Activated T-cell treated with anti-CD3 and anti-CD28 coated beads, Interleukin-2, amount 50 U/mL, for 4 hours (primary cell): ENCODE results near the gene LGALS9B. TPM values are rescaled to one million over a fixed set of nuclear protein-coding genes. Genes with fewer than 3 reads are reported as not detected.
"Not testable (repeated sequence)": the region's sequence is repeated elsewhere in the genome, so short reads cannot be mapped to it uniquely, and the experiment has no call there.

ENCODE experiments used
- ATAC-seq, 2 donors: fragments of 200-7000 bp; cut with Tn5 transposase; one replicate each; pipeline ENCODE4 v1.10.0; 2021
- DNase-seq: peaks from one replicate; pipeline ENCODE4 v3.0.0-alpha.2; 2020
- H3K27me3 Mint-ChIP-seq: one replicate; pipeline ENCODE4 v1.8.0; 2021; ENCODE audit warnings: low read depth, mixed read lengths
- H3K36me3 Mint-ChIP-seq: one replicate; pipeline ENCODE4 v1.8.0; 2022; ENCODE audit warnings: mixed read lengths; ENCODE audit not compliant: insufficient read depth
- H3K4me1 Mint-ChIP-seq: one replicate; pipeline ENCODE4 v1.8.0; 2021; ENCODE audit warnings: low read depth, mixed read lengths
- H3K4me3 Mint-ChIP-seq: one replicate; pipeline ENCODE4 v1.8.0; 2021; ENCODE audit warnings: mild to moderate bottlenecking, moderate library complexity, mixed read lengths
- H3K9me3 Mint-ChIP-seq: one replicate; pipeline ENCODE4 v1.8.0; 2021; ENCODE audit warnings: mixed read lengths
- total RNA-seq, 3 donors: library from RNA; stranded (reverse); gene quantifications; one replicate each; pipeline ENCODE4 v1.2.1, GENCODE V29; 2021

The LGALS9B gene
- total RNA-seq, 3 donors from 2014 or later: not detected

DNA sequence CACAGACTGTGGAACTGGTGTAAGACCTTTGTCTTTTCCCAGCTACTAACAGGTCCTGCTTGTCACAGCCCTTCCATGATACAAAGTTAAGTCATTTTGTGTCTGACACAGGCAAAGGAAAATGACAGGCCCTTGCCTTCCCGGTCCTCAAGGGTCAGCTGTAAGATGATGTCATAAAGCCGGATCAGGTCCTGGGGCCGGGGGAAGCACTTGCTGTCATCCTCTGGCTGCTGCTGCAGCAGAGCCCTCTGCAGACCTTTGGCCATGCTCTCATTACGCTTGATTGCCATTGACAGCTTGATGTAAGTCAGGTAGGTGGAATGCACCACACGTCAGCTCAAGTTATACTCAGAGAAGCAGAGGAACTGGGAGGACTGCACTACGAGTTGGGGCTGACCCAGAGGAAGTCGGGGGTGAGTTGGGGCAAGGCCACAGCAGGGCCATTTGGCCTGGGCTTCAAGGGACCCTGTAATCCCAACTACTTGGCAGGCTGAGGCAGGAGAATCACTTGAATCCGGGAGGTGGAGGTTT is 50.9 kb downstream of the LGALS9B start:
- H3K27me3 Mint-ChIP-seq, H3K4me3 Mint-ChIP-seq, ATAC-seq, H3K9me3 Mint-ChIP-seq, DNase-seq, H3K36me3 Mint-ChIP-seq, H3K4me1 Mint-ChIP-seq: not testable (repeated sequence)

DNA sequence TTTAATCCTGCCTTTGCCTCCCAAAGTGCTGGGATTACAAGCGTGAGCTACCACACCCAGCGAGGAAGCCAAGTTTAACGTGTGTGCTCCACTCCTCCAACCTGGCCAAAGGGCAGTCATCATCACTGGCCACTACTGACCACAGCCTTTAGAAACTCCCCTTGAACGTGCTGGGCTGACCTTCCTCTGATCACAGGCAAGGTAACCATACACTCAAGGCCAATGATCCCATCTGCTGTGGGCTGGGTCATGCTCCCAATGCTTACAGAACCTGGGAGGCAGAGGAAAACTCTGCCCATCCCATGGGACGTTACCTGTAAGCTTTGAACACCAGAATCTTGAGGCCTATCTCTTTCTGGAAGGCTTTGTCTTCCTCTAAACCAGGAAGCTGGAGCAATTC is 51.9 kb downstream of the LGALS9B start:
- H3K27me3 Mint-ChIP-seq, DNase-seq, H3K4me3 Mint-ChIP-seq, H3K36me3 Mint-ChIP-seq, ATAC-seq, H3K9me3 Mint-ChIP-seq, H3K4me1 Mint-ChIP-seq: not testable (repeated sequence)

DNA sequence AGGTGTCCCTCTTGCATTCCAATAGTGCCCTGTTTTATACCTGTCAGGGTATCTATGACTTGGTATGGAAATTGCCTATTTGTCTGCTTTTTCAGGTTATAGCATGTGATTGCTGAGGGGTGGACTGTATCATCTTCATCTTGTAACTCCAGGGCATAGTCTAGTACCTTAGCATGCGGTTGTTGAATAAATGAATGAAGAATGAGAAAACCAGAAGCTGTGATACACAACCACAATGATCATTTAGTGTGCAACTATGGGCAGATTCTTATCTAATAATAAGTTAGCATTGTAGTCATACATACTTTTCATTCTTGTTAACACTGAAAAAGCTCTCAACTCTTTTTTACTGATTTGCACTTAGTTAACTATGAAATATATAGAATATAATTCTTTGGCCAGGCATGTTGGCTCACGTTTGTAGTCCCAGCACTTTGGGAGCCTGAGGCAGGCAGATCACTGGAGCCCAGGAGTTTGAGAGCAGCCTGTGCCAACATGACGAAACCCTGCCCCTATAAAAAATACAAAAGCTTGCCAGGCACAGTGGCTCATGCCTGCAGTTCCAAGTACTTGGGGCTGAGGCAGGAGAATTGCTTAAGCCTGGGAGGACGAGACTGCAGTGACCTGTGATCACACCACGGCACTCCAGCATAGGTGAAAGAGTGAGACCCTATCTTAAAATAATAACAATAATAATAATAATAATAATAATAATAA is 65.9 kb downstream of the LGALS9B start:
- H3K4me3 Mint-ChIP-seq, DNase-seq, ATAC-seq, H3K9me3 Mint-ChIP-seq, H3K4me1 Mint-ChIP-seq, H3K36me3 Mint-ChIP-seq, H3K27me3 Mint-ChIP-seq: not testable (repeated sequence)

DNA sequence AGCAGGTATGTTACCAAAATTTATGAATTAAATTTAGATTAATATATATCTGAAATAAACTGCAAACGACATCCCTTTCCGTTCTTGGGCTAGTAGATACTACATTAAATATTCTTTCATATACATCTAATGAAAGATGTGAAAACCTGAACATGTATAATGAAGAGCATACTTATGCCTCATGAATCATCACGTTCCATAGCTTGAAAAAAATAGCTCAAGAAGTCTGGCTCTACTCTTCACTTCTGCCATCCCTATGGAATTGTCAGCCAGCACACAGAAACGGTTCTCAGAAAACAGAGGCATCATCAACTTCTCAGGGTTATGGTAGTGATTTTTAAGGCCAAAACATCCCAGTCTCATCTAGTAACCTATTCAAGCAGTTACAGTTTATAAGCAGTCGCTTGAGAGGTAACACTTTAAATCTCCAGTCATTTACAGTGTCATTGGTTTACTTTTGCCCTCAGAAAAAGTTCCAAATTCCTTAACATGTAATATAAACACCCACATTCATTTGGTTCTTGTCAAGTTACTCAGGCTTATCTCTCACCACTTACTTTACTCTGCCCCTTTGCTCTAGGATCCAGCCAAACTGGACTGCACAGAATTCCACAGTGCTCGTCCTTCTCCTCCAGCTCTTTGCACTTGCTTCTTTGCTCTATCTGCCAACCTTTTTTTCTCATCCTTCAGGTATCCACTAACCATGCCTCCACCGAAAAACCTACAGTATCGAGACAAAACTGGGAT is 66.6 kb downstream of the LGALS9B start:
- not testable (repeated sequence) for DNase-seq, H3K9me3 Mint-ChIP-seq, H3K36me3 Mint-ChIP-seq, ATAC-seq, H3K4me1 Mint-ChIP-seq, H3K4me3 Mint-ChIP-seq, H3K27me3 Mint-ChIP-seq

Other genes with a start within 250 kb of the LGALS9B start
- not detected for gene CDRT15L2, start 112.2 kb upstream of the LGALS9B start, total RNA-seq